WTC11 (cell line): ENCODE results near the gene LRMDA. TPM values are rescaled to one million over a fixed set of nuclear protein-coding genes. Genes with fewer than 3 reads are reported as not detected.

ENCODE experiments used
- ATAC-seq: fragments of 200-7000 bp; cut with Tn5 transposase; 2 replicates; pipeline ENCODE4 v1.10.0; 2021; ENCODE audit warnings: mild to moderate bottlenecking, moderate library complexity
- CTCF ChIA-PET: fragments of 300-600 bp; sonication (Branson Sonifier 250); formaldehyde crosslinking; loops from one replicate; lab custom pipeline; 2021; ENCODE audit warnings: antibody characterized with exemption; lab: Charles Lee
- POLR2A ChIA-PET: fragments of 350-600 bp; sonication (Branson Sonifier 250); formaldehyde crosslinking; loops from one replicate; lab custom pipeline; 2021; ENCODE audit warnings: antibody characterized with exemption; lab: Charles Lee
- DNase-seq: peaks from one replicate; pipeline ENCODE4 v3.0.0; 2021; ENCODE audit warnings: low spot score
- H3K27ac Mint-ChIP-seq: 2 replicates; pipeline ENCODE4 v1.8.0; 2021; ENCODE audit warnings: mixed read lengths
- H3K27me3 Mint-ChIP-seq: 2 replicates; pipeline ENCODE4 v1.8.0; 2021; ENCODE audit warnings: low read depth, mild to moderate bottlenecking, moderate library complexity, mixed read lengths
- H3K36me3 Mint-ChIP-seq: 2 replicates; pipeline ENCODE4 v1.8.0; 2021; ENCODE audit warnings: mixed read lengths
- H3K4me1 Mint-ChIP-seq: 2 replicates; pipeline ENCODE4 v1.8.0; 2022; ENCODE audit warnings: mixed read lengths
- H3K4me3 Mint-ChIP-seq: 2 replicates; pipeline ENCODE4 v1.8.0; 2021; ENCODE audit warnings: mild to moderate bottlenecking, moderate library complexity, mixed read lengths
- H3K9me3 Mint-ChIP-seq: 2 replicates; pipeline ENCODE4 v1.8.0; 2021; ENCODE audit warnings: mixed read lengths
- CREB1 ChIP-seq: sonication (generic); formaldehyde crosslinking; IDR thresholded peaks from 2 replicates; pipeline ENCODE4 v1.8.0; 2023; ENCODE audit warnings: mild to moderate bottlenecking, missing genetic modification reagents
- EMX1 ChIP-seq: fragments of 250-450 bp; sonication (Bioruptor Pico); IDR thresholded peaks from 2 replicates; pipeline ENCODE4 v1.8.0; 2021; ENCODE audit warnings: mild to moderate bottlenecking
- ETV6 ChIP-seq: sonication (generic); formaldehyde crosslinking; IDR thresholded peaks from 2 replicates; pipeline ENCODE4 v1.8.1; 2022; ENCODE audit warnings: mild to moderate bottlenecking, missing genetic modification reagents
- FOXK1 ChIP-seq: sonication (generic); formaldehyde crosslinking; IDR thresholded peaks from 2 replicates; pipeline ENCODE4 v1.8.0; 2022; ENCODE audit warnings: mild to moderate bottlenecking, moderate library complexity, missing genetic modification reagents
- GRHL2 ChIP-seq: fragments of 250-450 bp; sonication (Bioruptor Pico); IDR thresholded peaks from 2 replicates; pipeline ENCODE4 v1.8.0; 2022; ENCODE audit warnings: mild to moderate bottlenecking, moderate library complexity; ENCODE audit not compliant: insufficient replicate concordance, severe bottlenecking
- JAZF1 ChIP-seq: fragments of 250-450 bp; sonication (Bioruptor Pico); IDR thresholded peaks from 2 replicates; pipeline ENCODE4 v1.9.0; 2021; ENCODE audit warnings: moderate library complexity, mild to moderate bottlenecking, inconsistent platforms
- JUN ChIP-seq: sonication (generic); formaldehyde crosslinking; IDR thresholded peaks from 2 replicates; pipeline ENCODE4 v1.8.0; 2023; ENCODE audit warnings: mild to moderate bottlenecking, missing genetic modification reagents
- NFE2L1 ChIP-seq: sonication (generic); formaldehyde crosslinking; IDR thresholded peaks from 2 replicates; pipeline ENCODE4 v1.8.1; 2023; ENCODE audit warnings: missing genetic modification reagents
- NR3C1 ChIP-seq: sonication (generic); formaldehyde crosslinking; conservative IDR thresholded peaks from 2 replicates; pipeline ENCODE4 v1.8.1; 2023; ENCODE audit warnings: low read depth, mild to moderate bottlenecking, missing genetic modification reagents
- OVOL2 ChIP-seq: fragments of 250-450 bp; sonication (Bioruptor Pico); IDR thresholded peaks from 2 replicates; pipeline ENCODE4 v1.9.0; 2021; ENCODE audit warnings: mild to moderate bottlenecking, borderline replicate concordance
- PRRX2 ChIP-seq: fragments of 250-450 bp; sonication (Bioruptor Pico); IDR thresholded peaks from 2 replicates; pipeline ENCODE4 v1.8.0; 2021; ENCODE audit warnings: mild to moderate bottlenecking
- TEAD1 ChIP-seq: sonication (generic); formaldehyde crosslinking; IDR thresholded peaks from 2 replicates; pipeline ENCODE4 v1.8.0; 2022; ENCODE audit warnings: mild to moderate bottlenecking, missing genetic modification reagents
- ZNF416 ChIP-seq: fragments of 250-450 bp; sonication (Bioruptor Pico); IDR thresholded peaks from 2 replicates; pipeline ENCODE4 v1.9.0; 2021; ENCODE audit warnings: mild to moderate bottlenecking, inconsistent platforms
- total RNA-seq: library from RNA; stranded (reverse); gene quantifications from 3 replicates; pipeline ENCODE4 v1.2.3, GENCODE V29; 2021
- TF ChIP-seq, protein P1 (sequence below): sonication (generic); formaldehyde crosslinking; IDR thresholded peaks from 2 replicates; pipeline ENCODE4 v1.8.1; 2022; ENCODE audit warnings: mild to moderate bottlenecking, moderate library complexity, missing genetic modification reagents
- TF ChIP-seq, protein P2 (sequence below): fragments of 250-450 bp; sonication (Bioruptor Pico); IDR thresholded peaks from 2 replicates; pipeline ENCODE4 v2.1.2; 2022; ENCODE audit warnings: mild to moderate bottlenecking, moderate library complexity
- TF ChIP-seq, protein P3 (sequence below): sonication (generic); formaldehyde crosslinking; IDR thresholded peaks from 2 replicates; pipeline ENCODE4 v1.8.0; 2022; ENCODE audit warnings: mild to moderate bottlenecking, missing genetic modification reagents
- TF ChIP-seq, protein P4 (sequence below): sonication (generic); formaldehyde crosslinking; IDR thresholded peaks from 2 replicates; pipeline ENCODE4 v1.8.1; 2023; ENCODE audit warnings: mild to moderate bottlenecking, missing genetic modification reagents, borderline replicate concordance
- TF ChIP-seq, protein P5 (sequence below): sonication (generic); formaldehyde crosslinking; IDR thresholded peaks from 2 replicates; pipeline ENCODE4 v1.8.0; 2023; ENCODE audit warnings: missing genetic modification reagents
- TF ChIP-seq, protein P6 (sequence below): fragments of 250-450 bp; sonication (Bioruptor Pico); conservative IDR thresholded peaks from 2 replicates; pipeline ENCODE4 v1.9.0; 2021; ENCODE audit warnings: mild to moderate bottlenecking
- TF ChIP-seq, protein P7 (sequence below): sonication (generic); formaldehyde crosslinking; IDR thresholded peaks from 2 replicates; pipeline ENCODE4 v1.8.1; 2022; ENCODE audit warnings: low read depth, missing genetic modification reagents, borderline replicate concordance
- TF ChIP-seq, protein P8 (sequence below): sonication (generic); formaldehyde crosslinking; IDR thresholded peaks from 2 replicates; pipeline ENCODE4 v1.8.1; 2023; ENCODE audit warnings: mild to moderate bottlenecking, moderate library complexity, missing genetic modification reagents

LRMDA gene
- total RNA-seq, 1 experiment from 2014 or later, result 0.92 TPM

DNA sequence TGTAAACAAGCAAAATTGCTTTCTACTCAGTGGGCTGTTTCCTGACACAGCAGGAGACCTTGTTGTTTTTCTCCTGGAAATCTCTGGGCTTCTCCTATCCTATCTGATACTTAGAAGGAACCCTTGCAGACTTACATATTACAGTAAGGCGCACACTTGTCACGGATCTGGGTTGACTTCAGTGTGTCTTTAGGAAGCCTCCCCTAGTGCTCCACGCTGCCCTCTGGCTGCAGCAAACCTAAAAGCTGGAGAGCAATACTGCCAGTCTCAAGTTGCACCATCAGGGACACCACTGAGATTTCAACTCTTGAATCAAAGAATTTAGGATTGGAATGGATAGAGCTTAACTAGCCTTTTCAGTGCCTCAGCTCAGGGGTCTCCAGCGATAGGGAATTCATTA is 495.3 kb downstream of the LRMDA start:
- ATAC-seq (peak; percentile 55), DNase-seq (no peak)
- Mint-ChIP-seq H3K9me3 (no peaks in the 10 kb centered on the region), H3K36me3 (no peaks in the 10 kb centered on the region), H3K4me3 (no peak overlapping the region), H3K27ac (no peak overlapping the region), H3K4me1 (peaks cover 11% of the 10 kb centered on the region), H3K27me3 (peaks cover 10% of the 10 kb centered on the region)
- POLR2A ChIA-PET, result no interaction called here
- TF ChIP-seq ZNF416 (CRISPR knock-in tag) (no peak), JUN (no peak), TEAD1 (no peak), ETV6 (CRISPR knock-in tag) (no peak), NFE2L1 (CRISPR knock-in tag) (no peak), FOXK1 (CRISPR knock-in tag) (no peak), CREB1 (CRISPR knock-in tag) (no peak), OVOL2 (CRISPR knock-in tag) (no peak), PRRX2 (CRISPR knock-in tag) (no peak), EMX1 (CRISPR knock-in tag) (no peak)
- TF ChIP-seq, protein P1, sequence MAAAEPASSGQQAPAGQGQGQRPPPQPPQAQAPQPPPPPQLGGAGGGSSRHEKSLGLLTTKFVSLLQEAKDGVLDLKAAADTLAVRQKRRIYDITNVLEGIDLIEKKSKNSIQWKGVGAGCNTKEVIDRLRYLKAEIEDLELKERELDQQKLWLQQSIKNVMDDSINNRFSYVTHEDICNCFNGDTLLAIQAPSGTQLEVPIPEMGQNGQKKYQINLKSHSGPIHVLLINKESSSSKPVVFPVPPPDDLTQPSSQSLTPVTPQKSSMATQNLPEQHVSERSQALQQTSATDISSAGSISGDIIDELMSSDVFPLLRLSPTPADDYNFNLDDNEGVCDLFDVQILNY (CRISPR knock-in tag), result no peak
- TF ChIP-seq, protein P2, sequence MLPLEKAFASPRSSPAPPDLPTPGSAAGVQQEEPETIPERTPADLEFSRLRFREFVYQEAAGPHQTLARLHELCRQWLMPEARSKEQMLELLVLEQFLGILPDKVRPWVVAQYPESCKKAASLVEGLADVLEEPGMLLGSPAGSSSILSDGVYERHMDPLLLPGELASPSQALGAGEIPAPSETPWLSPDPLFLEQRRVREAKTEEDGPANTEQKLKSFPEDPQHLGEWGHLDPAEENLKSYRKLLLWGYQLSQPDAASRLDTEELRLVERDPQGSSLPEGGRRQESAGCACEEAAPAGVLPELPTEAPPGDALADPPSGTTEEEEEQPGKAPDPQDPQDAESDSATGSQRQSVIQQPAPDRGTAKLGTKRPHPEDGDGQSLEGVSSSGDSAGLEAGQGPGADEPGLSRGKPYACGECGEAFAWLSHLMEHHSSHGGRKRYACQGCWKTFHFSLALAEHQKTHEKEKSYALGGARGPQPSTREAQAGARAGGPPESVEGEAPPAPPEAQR (CRISPR knock-in tag), result no peak
- TF ChIP-seq, protein P3, sequence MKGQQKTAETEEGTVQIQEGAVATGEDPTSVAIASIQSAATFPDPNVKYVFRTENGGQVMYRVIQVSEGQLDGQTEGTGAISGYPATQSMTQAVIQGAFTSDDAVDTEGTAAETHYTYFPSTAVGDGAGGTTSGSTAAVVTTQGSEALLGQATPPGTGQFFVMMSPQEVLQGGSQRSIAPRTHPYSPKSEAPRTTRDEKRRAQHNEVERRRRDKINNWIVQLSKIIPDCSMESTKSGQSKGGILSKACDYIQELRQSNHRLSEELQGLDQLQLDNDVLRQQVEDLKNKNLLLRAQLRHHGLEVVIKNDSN (CRISPR knock-in tag), result no peak
- TF ChIP-seq, protein P4, sequence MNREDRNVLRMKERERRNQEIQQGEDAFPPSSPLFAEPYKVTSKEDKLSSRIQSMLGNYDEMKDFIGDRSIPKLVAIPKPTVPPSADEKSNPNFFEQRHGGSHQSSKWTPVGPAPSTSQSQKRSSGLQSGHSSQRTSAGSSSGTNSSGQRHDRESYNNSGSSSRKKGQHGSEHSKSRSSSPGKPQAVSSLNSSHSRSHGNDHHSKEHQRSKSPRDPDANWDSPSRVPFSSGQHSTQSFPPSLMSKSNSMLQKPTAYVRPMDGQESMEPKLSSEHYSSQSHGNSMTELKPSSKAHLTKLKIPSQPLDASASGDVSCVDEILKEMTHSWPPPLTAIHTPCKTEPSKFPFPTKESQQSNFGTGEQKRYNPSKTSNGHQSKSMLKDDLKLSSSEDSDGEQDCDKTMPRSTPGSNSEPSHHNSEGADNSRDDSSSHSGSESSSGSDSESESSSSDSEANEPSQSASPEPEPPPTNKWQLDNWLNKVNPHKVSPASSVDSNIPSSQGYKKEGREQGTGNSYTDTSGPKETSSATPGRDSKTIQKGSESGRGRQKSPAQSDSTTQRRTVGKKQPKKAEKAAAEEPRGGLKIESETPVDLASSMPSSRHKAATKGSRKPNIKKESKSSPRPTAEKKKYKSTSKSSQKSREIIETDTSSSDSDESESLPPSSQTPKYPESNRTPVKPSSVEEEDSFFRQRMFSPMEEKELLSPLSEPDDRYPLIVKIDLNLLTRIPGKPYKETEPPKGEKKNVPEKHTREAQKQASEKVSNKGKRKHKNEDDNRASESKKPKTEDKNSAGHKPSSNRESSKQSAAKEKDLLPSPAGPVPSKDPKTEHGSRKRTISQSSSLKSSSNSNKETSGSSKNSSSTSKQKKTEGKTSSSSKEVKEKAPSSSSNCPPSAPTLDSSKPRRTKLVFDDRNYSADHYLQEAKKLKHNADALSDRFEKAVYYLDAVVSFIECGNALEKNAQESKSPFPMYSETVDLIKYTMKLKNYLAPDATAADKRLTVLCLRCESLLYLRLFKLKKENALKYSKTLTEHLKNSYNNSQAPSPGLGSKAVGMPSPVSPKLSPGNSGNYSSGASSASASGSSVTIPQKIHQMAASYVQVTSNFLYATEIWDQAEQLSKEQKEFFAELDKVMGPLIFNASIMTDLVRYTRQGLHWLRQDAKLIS, result no peak
- TF ChIP-seq, protein P5, sequence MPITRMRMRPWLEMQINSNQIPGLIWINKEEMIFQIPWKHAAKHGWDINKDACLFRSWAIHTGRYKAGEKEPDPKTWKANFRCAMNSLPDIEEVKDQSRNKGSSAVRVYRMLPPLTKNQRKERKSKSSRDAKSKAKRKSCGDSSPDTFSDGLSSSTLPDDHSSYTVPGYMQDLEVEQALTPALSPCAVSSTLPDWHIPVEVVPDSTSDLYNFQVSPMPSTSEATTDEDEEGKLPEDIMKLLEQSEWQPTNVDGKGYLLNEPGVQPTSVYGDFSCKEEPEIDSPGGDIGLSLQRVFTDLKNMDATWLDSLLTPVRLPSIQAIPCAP, result no peak
- TF ChIP-seq, protein P6, sequence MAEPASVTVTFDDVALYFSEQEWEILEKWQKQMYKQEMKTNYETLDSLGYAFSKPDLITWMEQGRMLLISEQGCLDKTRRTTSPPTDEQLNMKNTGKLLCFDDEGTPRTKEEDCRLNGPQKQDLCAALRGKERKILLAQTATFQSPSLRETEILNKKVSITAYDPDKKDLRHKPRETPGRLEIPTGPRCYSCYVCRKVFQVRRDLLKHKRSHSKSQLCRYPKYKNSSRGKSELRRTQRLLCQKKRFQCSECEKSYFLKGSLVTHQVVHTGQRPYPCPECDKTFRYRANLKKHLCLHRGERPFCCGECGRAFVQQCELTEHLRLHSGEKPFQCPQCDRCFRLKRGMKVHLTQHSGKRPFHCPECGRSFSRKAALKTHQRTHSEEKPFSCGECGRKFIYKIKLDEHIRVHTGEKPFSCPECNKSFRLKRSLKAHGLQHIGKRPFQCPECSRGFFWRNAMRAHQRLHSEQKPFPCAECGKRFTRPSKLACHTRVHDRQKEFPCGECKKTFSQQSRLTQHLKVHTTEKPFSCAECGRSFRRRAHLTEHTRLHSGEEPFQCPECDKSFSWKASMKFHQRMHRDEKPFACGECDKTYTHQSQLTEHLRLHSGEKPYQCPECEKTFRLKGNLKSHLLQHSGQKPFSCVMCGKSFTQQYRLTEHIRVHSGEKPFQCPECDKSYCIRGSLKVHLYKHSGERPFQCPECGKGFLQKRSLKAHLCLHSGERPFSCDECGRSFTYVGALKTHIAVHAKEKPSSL, result no peak
- CTCF ChIA-PET, result no interaction called here

DNA sequence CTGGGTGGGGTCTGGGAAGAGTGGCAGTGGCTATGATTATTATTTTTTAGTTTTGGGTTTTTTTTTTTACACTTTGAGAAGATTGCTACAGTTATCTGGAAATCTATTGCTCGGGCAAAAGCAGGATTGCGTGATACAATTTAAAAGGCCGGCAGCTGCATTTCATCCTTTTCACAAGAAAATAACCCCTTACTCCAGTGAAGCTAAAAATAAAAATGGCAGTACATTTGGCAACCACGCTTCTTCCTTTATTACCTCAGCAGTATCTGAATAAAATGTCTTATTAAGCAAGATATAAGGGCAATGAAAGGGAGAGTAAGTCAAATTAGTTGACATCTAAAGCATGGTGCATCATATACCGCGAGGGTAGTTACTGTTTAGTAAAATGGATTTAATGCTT is 496.8 kb downstream of the LRMDA start:
- peaks cover 11% of the 10 kb centered on the region for H3K4me1 Mint-ChIP-seq
- no peaks in the 10 kb centered on the region for H3K9me3 Mint-ChIP-seq
- peaks cover 13% of the 10 kb centered on the region for H3K27me3 Mint-ChIP-seq
- H3K36me3 Mint-ChIP-seq, result no peaks in the 10 kb centered on the region
- H3K27ac Mint-ChIP-seq, result no peak overlapping the region
- ChIA-PET CTCF (interaction anchor here (0.6 kb wide), 1 partner anchor 387 kb away, joined by 3 read pairs; no protein-coding TSS in a partner anchor), POLR2A (no interaction called here)
- no peak for DNase-seq
- ATAC-seq, result no peak
- no peak overlapping the region for H3K4me3 Mint-ChIP-seq
- TF ChIP-seq ZNF416 (CRISPR knock-in tag) (no peak), JAZF1 (CRISPR knock-in tag) (no peak), GRHL2 (CRISPR knock-in tag) (no peak), EMX1 (CRISPR knock-in tag) (no peak), NR3C1 (CRISPR knock-in tag) (no peak)
- TF ChIP-seq, protein P7, sequence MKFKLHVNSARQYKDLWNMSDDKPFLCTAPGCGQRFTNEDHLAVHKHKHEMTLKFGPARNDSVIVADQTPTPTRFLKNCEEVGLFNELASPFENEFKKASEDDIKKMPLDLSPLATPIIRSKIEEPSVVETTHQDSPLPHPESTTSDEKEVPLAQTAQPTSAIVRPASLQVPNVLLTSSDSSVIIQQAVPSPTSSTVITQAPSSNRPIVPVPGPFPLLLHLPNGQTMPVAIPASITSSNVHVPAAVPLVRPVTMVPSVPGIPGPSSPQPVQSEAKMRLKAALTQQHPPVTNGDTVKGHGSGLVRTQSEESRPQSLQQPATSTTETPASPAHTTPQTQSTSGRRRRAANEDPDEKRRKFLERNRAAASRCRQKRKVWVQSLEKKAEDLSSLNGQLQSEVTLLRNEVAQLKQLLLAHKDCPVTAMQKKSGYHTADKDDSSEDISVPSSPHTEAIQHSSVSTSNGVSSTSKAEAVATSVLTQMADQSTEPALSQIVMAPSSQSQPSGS (CRISPR knock-in tag), result no peak
- TF ChIP-seq, protein P8, sequence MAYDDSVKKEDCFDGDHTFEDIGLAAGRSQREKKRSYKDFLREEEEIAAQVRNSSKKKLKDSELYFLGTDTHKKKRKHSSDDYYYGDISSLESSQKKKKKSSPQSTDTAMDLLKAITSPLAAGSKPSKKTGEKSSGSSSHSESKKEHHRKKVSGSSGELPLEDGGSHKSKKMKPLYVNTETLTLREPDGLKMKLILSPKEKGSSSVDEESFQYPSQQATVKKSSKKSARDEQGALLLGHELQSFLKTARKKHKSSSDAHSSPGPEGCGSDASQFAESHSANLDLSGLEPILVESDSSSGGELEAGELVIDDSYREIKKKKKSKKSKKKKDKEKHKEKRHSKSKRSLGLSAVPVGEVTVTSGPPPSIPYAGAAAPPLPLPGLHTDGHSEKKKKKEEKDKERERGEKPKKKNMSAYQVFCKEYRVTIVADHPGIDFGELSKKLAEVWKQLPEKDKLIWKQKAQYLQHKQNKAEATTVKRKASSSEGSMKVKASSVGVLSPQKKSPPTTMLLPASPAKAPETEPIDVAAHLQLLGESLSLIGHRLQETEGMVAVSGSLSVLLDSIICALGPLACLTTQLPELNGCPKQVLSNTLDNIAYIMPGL, result no peak
- TF ChIP-seq, protein P1 (CRISPR knock-in tag), result no peak
- TF ChIP-seq, protein P5, result no peak
